Activated CD4-positive, alpha-beta T cell treated with anti-CD3 and anti-CD28 coated beads, Interleukin-2, amount 50 U/mL, for 4 hours (primary cell): ENCODE data around the gene JUP.

Source experiments
- DNase-seq, 2 experiments: peaks; one replicate each; pipeline ENCODE4 v3.0.0-alpha.2; 2020

JUP gene

GRCh38 chr17:41717408-41718286, 68.9 kb downstream of the JUP start:
- no peak for DNase-seq

- no peak for DNase-seq
Measured at GRCh38 chr17:41711669-41712400, 74.7 kb downstream of the JUP start, which contains the start of gene GAST. Gene GAST, plus strand, starts transcription at chr17:41712331. Its CDS starts 3,106 bp downstream, at chr17:41715437.

GRCh38 chr17:41710472-41711090, 75.9 kb downstream of the JUP start:
- peak in 1 of 2 experiments; percentile 32 for DNase-seq

GRCh38 chr17:41707803-41708669, 78.5 kb downstream of the JUP start:
- DNase-seq: no peak

- DNase-seq: no peak
Measured at GRCh38 chr17:41705271-41705991, 81.1 kb downstream of the JUP start.
